Measurements from ENCODE around the gene OR5H1.

GRCh38 chr3:98099848-98100247, 30.7 kb upstream of the OR5H1 start:
- no peak for TF ChIP-seq CTCF (IDR thresholded peaks at IDR 0.05)
- no peak for TF ChIP-seq POLR2A (IDR thresholded peaks at IDR 0.05; ENCODE audit: low read length)
- no peak for TF ChIP-seq TP53 (CRISPR knock-in tag; IDR thresholded peaks at IDR 0.05)

Data from A549 (cell line).